Choroid plexus epithelial cell (primary cell): ENCODE measurements around the gene MT1HL1.

Experiments used
- DNase-seq: peaks from one replicate; pipeline ENCODE4 v3.0.0-alpha.2; 2010; ENCODE audit warnings: low read depth
- H3K4me3 ChIP-seq: 2 replicates; pipeline ENCODE4 v1.5.1; 2011; ENCODE audit warnings: low read depth, mild to moderate bottlenecking, control low read depth, low read length, moderate library complexity
- CTCF ChIP-seq: conservative IDR thresholded peaks from 2 replicates; pipeline ENCODE4 v1.5.1; 2011; ENCODE audit warnings: low read depth, mild to moderate bottlenecking, control low read depth, inconsistent platforms, low read length, moderate library complexity

The MT1HL1 gene

DNA sequence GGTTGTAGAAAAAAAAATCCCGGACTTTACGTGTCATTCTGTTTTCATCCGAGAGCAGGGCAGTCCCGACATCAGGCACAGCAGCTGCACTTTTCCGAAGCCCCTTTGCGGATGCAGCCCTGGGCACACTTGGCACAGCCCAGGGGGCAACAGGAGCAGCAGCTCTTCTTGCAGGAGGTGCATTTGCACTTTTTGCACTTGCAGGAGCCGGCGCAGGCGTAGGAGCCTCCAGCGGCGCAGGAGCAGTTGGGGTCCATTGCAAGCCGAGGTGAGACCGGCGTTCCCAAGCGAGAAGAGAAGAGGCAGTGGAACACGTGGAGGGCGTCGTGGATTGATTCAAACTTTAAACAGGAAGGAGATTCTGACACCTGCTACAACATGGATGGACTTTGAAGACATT lies at the start of gene MT1HL1:
Gene MT1HL1, minus strand, starts transcription at position 326 of the 400 bp plus-strand sequence. Its CDS starts 69 bp downstream, at position 257.
- no peak for TF ChIP-seq CTCF
- DNase-seq, result no peak
- no peak within 1 kb of the TSS for H3K4me3 ChIP-seq

GRCh38 chr1:237050915-237051314 lies 46.7 kb upstream of the MT1HL1 start:
- no peak for DNase-seq
- no peak for TF ChIP-seq CTCF
- H3K4me3 ChIP-seq, result no peak overlapping the region

DNA sequence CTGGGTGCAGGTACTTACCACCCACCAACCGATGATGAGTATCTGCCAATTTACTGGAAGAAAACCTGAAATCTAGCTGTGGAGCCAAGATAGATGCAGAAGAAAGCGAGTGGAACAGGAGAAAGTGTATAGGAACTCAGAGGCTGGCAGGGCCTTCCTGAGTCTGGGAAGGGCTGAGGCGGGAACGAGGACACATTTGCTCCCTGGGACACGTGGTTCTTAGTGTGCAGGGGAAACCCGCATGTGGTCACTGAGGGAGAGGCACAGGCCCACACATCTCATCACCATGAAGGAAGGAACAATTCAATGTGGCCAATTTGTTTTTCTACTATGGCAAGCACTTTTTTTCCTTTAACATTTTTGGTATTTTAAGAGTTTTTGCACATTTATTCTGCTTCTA lies 45.9 kb upstream of the MT1HL1 start:
- no peak for DNase-seq
- no peak overlapping the region for H3K4me3 ChIP-seq
- no peak for TF ChIP-seq CTCF

DNA sequence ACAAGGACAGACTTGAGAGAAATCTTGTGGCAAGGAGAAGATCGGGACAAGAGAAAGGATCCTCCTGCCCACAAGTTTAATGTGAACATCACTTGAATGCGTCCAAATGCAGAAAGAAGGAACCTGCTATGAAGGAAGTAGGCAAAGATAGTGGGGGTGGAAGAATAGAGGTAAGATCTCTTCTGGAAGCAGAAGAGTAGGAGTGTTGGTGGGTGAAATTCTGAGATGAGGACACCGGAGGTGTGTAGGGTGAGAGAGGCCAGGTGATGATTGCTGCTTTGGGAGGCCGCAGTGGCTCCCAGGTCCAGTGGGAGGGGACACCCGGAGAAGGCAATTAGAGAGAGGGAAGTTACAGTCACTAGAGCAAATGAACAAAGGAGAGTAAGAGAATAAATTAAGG lies 44.6 kb upstream of the MT1HL1 start:
- TF ChIP-seq CTCF, result no peak
- no peak for DNase-seq
- H3K4me3 ChIP-seq, result no peak overlapping the region

DNA sequence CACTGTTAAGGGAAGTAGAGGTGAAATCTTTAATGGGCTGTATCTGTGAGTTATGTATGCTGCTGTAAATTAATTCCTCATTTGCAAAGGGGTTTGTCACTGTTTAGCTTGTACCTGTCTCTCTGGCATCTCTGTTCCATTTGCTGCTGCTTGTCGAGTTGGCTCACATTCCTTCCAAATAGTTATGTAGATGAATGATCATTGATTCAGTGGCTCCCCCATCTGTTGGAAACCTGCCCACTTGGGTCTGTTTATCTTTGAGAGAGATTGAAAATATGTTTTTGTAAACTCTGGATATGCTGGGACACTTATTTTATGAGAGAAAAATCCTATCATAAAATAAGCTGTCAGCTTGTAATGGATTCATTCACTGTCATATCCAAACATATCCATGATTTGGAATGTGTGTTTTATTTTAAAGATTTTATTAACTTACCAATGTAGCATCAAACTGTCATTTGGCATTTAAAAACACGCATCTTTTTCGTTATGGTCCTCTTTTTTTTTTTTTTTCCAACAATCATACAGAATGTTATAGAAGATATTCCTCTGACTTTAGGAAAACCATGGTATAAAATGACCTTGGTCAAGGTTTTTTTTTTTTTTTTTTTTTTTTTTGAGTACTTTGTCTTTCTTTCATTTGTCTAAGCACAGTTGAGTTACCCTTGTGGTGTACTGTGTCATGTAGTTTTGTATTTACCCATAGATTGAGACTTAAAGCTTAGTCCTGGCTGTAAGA lies 41.2 kb upstream of the MT1HL1 start:
- TF ChIP-seq CTCF, result no peak
- no peak for DNase-seq
- H3K4me3 ChIP-seq, result no peak overlapping the region

GRCh38 chr1:237043846-237044636 lies 39.8 kb upstream of the MT1HL1 start:
- TF ChIP-seq CTCF, result no peak
- H3K4me3 ChIP-seq, result no peak overlapping the region
- DNase-seq, result no peak
